Measurements from ENCODE around the gene MLN.

Gene MLN

DNA sequence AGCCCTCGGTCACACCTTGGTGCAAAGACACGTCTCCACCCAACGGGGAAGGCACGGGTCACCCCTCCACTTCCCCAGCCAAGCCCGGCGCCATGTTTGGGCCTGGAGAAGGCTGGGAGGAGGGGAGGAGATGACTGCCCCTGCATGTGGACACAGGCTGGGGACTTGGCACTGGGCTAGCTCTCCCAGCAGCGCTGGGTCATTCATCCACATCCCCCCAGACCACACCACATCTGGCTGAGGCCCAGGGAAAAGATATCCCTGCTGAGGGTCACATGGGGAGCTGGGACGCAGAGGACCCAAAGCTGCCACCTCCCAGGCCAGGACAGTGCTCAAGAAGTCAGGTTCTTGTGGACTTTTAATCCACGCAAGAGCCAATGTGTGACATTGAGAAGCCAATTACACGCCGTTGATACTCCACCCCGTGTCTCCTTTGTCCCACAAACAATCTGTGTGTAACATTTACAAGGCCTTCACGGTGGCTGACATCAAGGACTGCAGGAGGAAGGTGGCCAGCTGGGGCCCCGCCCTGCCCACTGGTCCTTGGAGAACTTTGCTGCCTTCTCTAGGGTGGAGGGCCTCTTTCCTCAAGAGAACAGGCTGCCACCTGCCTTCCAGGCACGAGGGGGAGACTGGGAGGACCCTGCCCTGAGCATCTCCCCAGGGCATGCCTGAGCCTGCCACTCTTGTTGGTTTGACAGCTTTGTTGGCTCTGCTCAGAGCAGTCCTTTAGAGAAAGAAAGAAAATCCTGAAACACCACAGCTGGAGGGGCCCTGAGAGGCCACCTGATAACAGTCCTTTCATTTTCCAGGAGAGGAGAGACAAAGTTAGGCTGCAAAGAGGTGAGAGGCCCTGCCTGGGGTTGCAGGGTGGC lies 51.8 kb downstream of the MLN start:
- no peak for DNase-seq

DNA sequence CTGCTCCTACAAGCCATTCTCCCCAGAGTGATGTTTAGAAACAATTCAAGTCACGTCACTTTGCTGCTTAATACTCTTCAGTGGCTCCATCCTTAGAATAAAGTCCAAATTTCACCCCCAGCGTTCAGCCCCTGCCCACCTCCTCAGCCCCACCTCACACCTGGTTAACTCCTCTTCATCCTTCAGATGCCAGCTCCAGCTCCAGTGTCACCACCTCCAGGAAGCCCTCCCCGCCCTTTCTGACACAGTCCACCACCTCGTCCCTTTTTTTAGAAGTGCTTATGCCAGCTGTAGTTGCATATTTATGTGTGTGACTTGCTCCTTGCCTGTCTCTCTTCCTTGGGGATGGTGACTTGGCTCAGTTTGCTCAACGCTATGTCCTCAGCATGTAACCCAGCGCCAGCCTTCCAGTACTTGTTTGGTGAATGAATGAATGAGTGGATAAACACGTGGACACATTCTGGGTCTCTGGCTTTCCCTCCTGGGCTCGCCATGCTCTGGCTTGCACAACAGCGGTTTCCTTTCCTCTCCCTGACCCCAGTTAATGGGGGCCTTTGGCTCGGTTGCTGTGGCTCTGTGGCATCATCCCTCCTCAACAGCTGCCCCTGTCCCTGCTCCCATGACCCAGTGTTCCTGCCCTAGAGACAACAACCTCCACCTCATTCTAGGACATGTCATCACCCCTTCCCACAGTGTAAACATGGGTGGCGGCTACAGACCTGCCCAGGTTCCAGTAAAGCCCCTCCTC lies 53.4 kb downstream of the MLN start:
- no peak for DNase-seq

DNA sequence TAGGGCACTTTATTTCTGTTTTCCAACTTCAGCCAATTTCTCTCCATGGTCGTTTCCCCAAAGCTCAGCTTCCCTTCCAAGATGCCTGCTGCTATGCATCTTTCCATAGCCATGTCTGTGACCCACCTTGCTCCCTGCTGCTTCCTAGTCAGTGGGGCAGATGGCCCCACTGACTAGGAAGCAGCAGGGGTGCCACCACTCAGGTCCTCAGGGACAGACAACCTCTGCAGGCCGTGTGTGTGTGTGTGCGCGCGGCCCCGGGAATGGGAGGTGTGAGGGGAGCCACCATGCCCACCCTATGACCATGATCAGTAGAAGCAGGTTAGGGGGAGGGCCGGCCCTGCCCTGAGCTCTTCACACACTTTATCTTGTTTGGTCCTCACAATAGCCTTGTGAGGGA lies 54.4 kb downstream of the MLN start:
- no peak for DNase-seq

GRCh38 chr6:33748841-33749240 lies 55.0 kb downstream of the MLN start:
- DNase-seq, result no peak

DNA sequence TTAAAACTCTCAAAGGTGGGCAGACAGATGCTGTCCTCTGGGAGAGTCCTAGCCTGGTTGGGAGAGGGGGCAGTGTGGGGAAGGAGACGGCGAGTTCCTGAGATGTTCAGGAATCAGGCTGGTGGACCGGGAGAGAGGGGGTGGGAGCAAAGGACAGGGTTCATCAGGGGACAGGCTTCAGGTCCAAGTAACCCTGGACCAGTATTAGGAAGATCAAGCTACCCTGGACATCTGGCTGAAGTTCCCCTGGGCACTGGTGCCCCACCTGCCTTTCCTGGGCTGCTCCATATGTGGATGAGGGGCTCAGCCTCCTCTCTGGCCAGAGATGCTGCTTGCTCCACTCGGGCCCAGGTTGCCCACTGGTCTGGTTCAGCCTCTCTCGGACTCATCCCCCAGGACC lies 56.0 kb downstream of the MLN start:
- no peak for DNase-seq

DNA sequence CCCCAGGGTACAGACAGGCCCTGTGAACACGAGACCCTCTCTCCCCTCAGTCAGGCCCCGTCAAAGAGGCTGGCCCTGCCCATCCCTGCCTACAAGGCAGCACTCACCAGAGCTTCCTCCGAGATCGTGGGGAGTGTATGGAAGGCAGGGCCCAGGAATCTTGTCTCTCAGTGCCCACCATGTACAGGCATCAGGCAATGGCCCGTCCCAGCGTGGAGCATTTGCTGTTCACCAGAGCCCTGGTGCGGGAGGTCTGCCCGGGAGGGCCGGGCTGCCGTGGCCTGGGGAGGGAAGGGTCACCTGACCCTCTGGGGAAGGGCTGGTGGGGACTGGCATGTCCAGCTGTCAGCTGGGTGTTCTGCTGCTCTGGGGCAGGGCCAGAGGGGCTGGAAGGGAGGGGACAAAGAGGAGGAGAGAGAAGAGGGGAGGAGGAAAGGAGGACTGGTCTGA lies 57.1 kb downstream of the MLN start, which contains the start of gene IP6K3:
TSS of gene IP6K3 (minus strand) at position 255 of the 450 bp plus-strand sequence. CDS start 11,429 bp downstream, outside the sequence.
- DNase-seq, result no peak

GRCh38 chr6:33746036-33746600 lies 57.7 kb downstream of the MLN start:
- DNase-seq, result peak; percentile 86

DNA sequence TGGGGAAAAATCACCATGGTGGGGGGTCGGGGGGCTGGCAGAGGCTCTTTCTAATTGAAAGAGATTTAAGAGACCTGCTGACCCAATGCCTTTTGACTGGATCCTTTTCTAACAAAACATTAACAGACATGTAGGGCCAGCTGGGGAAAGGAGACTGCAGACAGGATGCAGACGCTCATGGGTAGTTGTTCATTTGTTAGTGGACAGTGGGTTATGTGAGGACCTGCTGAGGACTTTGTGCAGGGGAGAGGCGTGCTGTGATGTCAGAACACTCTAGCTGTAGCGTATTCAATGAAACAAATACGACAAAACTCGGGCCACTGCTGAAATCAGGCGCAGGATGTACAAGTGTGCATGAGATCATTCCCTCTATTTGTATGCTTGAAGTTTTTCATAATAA lies 58.3 kb downstream of the MLN start:
- no peak for DNase-seq

GRCh38 chr6:33744895-33745546 lies 58.8 kb downstream of the MLN start:
- peak; percentile 53 for DNase-seq

Measured in NCI-H82 (cell line).